Activated gamma-delta T cell treated with anti-CD3 and anti-CD28 coated beads, Interleukin-2, amount 50 U/mL, for 16 hours (primary cell): ENCODE measurements around the gene MOXD1.

Experiments used
- DNase-seq: peaks from one replicate; pipeline ENCODE4 v3.0.0-alpha.2; 2020; ENCODE audit warnings: low read depth

Gene MOXD1

DNA sequence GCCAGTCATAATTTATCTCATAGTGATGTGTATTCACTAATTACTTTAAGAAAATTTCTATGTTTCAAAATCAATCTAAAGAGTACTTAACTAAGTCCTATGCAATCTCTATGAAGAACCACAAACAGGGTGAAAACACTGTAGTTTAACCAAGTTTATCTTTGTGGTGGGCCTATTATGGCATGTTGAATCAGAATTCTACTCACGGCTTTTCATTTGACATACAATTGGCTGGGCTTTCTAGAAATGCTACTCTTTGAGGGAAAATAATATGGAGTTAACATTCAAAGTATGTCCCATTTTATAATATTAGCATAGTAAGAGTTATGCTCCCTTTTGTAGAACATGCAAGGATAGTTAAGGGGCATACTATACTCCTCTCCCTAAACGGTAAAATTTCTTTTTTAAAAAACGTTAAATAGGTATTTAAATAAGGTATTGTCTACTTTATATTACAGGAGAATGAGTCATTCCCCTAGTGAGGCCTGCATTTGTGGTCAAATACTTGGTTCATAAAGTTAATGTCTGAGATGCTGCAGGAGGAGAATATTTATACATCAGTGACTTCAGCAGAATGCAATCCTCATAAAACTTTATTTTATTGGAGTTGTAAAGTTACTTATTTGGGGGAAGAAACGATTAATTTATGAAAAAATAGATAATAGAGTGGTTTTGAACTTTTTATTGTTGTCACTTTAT, 1.8 kb downstream of the MOXD1 start:
- no peak for DNase-seq

DNA sequence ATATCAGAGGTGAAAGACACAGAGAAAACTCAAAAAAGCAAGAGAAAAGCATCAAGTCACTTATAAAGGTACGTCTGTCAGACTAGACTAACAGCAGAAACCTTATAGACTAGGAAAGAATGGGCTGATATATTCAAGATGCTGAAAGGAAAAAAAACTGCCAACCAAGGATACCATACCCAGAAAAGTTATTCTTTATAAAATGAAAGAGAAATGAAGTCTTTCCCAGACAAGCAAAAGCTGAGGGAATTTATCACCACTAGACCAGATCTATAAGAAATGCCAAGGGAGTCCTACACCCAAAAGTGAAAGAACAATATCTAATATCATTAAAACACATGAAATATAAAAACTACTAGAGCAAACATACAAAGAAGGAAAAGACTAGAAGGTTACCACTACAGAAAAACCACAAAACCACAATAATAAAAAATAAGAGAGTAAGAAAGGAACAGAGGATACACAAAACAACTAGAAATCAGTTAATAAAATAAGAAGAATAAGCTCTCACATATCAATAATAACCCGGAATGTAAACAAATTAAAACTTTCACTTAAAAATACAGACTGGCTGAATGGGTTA, 6.2 kb downstream of the MOXD1 start:
- DNase-seq = no peak

DNA sequence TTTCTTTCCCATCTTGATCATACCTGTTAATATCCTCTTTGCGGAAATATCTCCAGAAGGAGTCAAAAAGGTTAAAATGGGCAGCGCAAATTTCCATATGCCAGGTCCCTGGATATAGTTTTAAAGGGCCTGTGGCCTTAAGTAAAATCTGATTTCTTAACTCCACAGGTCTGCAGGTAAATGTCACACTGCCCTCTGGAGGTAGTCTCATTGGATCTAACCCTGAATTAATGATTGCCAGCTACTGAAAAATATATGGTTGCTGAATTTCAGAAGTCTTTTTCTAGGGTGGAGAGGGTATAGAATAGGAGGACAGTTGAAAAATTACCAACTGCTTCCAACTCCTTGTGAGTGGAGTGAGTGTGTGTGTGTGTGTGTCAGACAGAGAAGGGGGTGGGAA, 8.5 kb downstream of the MOXD1 start:
- DNase-seq = no peak

- DNase-seq = no peak
These were observed 9.0 kb downstream of the MOXD1 start for GRCh38 chr6:132392270-132392646.

DNA sequence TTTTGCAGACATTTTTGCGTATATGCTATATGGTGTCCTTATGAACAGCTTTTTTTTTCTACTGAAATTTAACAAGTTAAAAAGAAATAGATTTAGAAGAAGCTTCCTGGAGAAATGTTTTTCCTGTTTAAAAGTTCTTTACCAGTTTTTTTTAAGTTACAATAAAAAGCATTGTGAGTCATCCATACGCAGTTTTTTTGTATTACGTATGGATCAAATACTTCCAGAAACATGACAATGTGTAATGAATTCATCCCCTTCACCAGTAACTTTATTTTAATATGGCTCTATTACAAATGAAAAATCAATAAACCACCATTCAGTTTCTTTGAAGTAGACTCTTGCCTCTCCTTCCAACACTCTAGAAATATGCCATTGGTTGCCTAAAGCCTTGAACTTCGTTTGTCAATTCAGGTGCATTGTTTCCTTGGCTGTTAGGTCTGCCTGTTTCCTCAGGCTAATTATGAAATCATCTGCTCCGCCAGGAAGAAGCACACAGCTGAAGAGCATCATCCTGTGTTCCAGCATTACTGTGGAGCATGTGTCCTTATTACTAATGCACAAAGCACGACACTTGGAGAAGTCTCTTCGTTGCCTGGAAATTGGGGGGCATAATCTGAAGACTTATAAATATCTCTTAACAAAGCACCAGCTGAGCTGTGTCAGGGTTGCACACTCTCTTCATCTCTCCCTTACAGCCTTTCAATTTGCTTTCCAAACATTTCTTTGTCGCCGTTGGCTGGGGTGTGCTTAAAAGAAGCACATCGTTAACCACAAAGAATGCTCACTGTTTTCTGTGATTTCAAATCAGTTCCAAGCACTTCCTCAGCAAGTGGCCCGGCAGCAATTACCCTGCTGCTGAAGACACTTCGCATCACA, 9.6 kb downstream of the MOXD1 start:
- no peak for DNase-seq

- no peak for DNase-seq
These were observed 10.8 kb downstream of the MOXD1 start for GRCh38 chr6:132390451-132390850.

- no peak for DNase-seq
These were observed 11.3 kb downstream of the MOXD1 start for GRCh38 chr6:132390017-132390416.

- DNase-seq = no peak
These were observed 13.0 kb downstream of the MOXD1 start for GRCh38 chr6:132388291-132388690.

GRCh38 chr6:132382630-132383175, 18.6 kb downstream of the MOXD1 start:
- no peak for DNase-seq

GRCh38 chr6:132381381-132381780, 19.9 kb downstream of the MOXD1 start:
- DNase-seq = no peak

- no peak for DNase-seq
These were observed 20.8 kb downstream of the MOXD1 start for GRCh38 chr6:132380358-132381029.

GRCh38 chr6:132369526-132369925, 31.7 kb downstream of the MOXD1 start:
- no peak for DNase-seq

DNA sequence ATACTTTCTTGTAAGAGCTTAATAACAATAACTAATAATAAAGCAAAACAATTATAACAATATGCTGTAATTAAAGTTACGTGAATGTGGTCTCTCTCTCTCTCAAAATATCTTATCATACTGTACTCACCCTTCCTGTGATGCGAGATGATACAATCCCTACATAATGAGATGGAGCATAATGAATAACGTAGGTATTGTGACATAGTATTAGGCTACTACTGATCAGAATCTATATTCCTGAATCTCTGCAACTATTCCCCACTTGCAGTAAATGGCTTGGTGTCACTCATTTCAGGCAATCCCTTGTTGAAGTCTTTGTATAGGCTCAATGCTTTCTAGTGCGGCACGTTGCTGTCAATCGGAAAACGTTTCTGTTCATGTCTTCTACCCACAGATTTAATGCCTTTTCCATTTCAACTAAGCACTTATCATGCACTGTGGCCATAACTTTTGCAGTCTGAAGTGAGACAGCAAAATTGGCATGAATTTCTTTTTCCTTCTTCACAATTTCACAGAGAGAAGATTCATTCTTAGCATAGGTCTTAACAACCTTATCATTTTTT, 32.3 kb downstream of the MOXD1 start:
- no peak for DNase-seq

- DNase-seq = no peak
These were observed 35.9 kb downstream of the MOXD1 start for GRCh38 chr6:132365281-132365907.

- DNase-seq = no peak
These were observed 36.8 kb downstream of the MOXD1 start for GRCh38 chr6:132364306-132365074.

DNA sequence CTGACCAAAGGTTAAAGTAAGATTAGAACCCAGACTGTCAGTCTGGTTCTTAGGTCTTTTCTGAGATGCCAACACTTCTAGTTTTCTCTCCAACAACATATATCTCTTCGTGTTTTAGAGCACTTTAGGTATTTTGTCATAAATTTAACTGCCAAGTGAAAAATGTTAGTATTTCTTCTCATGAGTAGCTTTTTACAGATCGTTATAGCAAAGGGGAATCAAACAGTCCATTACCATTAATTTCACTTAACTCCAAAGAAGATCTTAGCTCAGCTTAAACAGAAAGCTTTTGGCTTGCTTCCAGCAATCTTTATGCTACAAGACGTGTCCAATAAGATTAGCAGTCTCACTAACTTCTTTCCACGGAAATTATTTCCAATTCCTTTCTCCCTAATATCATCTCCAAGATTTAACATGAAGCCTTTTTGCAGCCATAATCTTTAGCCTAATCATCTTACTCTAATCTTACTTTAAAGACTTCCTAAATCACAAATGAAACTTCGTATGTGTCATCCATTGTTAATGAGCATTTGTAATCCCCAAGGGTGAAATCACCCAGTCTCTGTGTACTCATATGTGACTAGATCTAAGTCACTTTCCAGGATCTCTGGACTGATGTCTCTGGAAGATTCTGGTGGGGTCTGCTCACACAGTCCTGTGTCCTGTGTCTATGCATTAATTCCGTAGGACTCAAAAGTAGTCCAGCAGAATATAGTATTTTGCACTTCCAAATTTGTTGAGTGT, 38.7 kb downstream of the MOXD1 start:
- no peak for DNase-seq

GRCh38 chr6:132361101-132361500, 40.2 kb downstream of the MOXD1 start:
- no peak for DNase-seq

DNA sequence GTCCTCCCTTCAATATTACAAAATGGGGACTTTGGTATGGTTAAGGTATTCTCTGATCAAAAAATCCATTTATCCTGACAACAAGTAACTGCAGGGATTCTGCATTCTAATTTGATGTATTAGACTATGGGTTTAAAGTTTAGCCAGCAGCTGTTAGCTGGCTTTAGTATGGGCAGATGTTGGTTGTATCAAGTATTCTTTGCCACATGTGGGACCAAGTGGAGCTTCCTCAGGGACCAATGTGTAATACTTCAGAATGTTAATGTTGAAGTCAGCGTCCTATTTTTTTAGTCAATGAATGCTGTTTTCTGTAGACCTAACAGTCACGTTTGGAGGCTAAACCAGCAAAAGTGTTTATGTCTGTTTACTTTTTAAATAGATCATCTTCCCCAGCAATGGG, 41.4 kb downstream of the MOXD1 start:
- no peak for DNase-seq

GRCh38 chr6:132357120-132357519, 44.2 kb downstream of the MOXD1 start:
- DNase-seq = no peak
